Germinal center (tissue), 1 donor: ENCODE measurements around the gene TAT.

ENCODE experiments used
- DNase-seq: peaks from one replicate; pipeline ENCODE4 v3.0.0; 2012; ENCODE audit warnings: mixed read lengths, low spot score

The TAT gene

DNA sequence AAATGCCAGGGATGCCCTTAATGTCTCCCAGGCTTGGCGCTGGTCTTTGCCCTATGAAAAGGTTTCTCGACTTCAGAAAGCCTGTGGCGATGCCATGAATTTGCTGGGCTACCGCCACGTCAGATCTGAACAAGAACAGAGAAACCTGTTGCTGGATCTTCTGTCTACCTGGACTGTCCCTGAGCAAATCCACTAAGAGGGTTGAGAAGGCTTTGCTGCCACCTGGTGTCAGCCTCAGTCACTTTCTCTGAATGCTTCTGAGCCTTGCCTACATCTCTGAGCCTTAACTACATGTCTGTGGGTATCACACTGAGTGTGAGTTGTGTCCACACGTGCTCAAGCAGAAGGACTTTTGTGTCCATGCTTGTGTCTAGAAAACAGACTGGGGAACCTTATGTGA is 39.2 kb downstream of the TAT start:
- DNase-seq: peak; percentile 44

- no peak for DNase-seq
Observed at GRCh38 chr16:71536752-71537499, 40.0 kb downstream of the TAT start.

DNA sequence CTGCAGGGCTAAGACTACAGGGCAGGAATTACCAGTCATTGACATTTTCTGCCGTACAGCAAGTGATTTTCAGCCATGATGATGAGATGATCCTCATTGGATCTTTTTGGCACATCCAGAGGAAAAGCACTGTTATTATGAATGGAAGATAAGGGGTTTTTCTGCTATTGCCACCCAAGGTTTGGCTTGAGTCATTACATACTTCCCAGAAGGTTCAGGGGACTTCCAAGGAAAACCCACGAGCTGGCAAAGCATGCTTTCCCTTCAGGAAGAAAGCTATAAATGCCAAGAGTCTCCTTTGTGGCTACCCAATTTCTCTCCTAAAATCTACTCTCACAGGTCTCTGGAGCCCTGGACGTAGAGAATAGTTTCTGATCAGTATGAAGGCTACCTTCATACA is 44.5 kb downstream of the TAT start:
- DNase-seq: no peak

DNA sequence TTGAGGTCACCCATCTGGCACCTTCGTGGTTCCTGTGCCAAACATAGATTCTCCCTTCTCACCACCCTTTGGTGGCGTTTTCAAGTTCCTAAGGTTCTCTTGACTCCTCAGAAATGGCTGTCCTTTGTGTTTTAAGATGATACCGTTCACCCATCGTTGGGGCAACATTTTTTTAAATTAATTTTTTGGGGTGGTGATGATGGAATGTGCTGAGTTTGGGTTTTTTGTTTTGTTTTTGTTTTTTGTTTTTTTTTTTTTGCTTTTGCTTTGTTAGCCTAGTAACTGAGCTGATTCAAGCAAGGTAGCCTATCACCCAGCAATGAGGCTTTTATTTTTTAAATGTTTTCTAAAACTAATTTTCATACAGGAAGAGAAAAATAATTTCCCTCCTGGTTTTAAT is 48.0 kb downstream of the TAT start:
- DNase-seq: no peak

GRCh38 chr16:71528257-71528656 is 48.6 kb downstream of the TAT start:
- no peak for DNase-seq

DNA sequence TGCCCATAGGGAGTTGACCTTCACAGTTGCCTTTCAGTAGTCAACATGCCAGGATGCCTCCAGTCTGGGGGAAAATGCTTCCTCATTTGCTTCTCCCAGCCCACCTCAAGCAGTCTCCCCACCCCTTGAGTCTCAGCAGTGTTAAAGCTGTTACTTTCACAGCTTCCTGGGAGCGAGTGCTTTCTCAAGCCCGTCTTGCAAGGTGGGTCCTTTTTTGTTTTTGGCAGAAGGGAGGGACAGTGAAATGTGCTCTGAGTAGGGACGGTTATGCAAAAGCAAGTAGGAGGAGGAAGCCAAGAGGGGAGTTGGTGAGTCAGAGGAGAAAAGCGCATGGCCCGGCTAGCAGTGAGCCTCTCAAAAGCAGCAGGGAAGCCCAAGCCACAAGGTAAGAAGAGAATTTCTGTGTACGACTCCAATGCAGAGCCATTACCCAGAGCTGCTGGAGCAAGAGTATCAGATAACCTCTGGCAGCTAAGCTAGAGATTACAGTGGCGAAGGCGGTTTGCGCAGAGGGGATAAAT is 50.7 kb downstream of the TAT start, which contains the start of gene CHST4:
Gene CHST4 (plus strand): TSS at position 316 of the 521 bp plus-strand sequence. CDS start 10,252 bp downstream, outside the sequence.
- no peak for DNase-seq

GRCh38 chr16:71524566-71525553 is 52.0 kb downstream of the TAT start:
- DNase-seq: no peak

GRCh38 chr16:71520550-71520949 is 56.3 kb downstream of the TAT start:
- no peak for DNase-seq
